Duodenal mucosa (tissue), 2 donors: ENCODE results near the gene KSR2.
A peak's percentile ranks its signal among the peaks of the same experiment; 100 is the strongest.
"Not testable (repeated sequence)": the region's sequence is repeated elsewhere in the genome, so short reads cannot be mapped to it uniquely, and the experiment has no call there.

Experiments used
- H3K27ac ChIP-seq: one replicate; pipeline ENCODE4 v1.7.0; 2013; ENCODE audit warnings: low read depth, low read length
- H3K27me3 ChIP-seq, 2 donors: one replicate each; pipeline ENCODE4 v1.7.0; 2013; ENCODE audit warnings: low read length in 2 of 2, control low read depth in 1 of 2; ENCODE audit not compliant: insufficient read depth in 2 of 2, control insufficient read depth in 1 of 2
- H3K36me3 ChIP-seq, 2 donors: one replicate each; pipeline ENCODE4 v1.7.0; 2013; ENCODE audit warnings: low read length in 2 of 2, control low read depth in 1 of 2; ENCODE audit not compliant: insufficient read depth in 2 of 2, control insufficient read depth in 1 of 2
- H3K4me1 ChIP-seq, 2 donors: one replicate each; pipeline ENCODE4 v1.7.0; 2013; ENCODE audit warnings: low read length in 2 of 2, control low read depth in 1 of 2; ENCODE audit not compliant: insufficient read depth in 2 of 2, control insufficient read depth in 1 of 2
- H3K4me3 ChIP-seq, 2 donors: one replicate each; pipeline ENCODE4 v1.7.0; 2013; ENCODE audit warnings: low read length in 2 of 2, low read depth in 1 of 2
- H3K9ac ChIP-seq, 2 donors: one replicate each; pipeline ENCODE4 v1.7.0; 2013; ENCODE audit warnings: low read length in 2 of 2, low read depth in 1 of 2
- H3K9me3 ChIP-seq, 2 donors: one replicate each; pipeline ENCODE4 v1.7.0; 2013; ENCODE audit warnings: low read length in 2 of 2, control low read depth in 1 of 2; ENCODE audit not compliant: control insufficient read depth in 1 of 2

Gene KSR2

GRCh38 chr12:117968826-117969659 is at the start of gene KSR2:
Gene KSR2, minus strand, starts transcription at chr12:117968990. Its CDS starts 735 bp downstream, at chr12:117968255.
- Histone ChIP-seq H3K27me3 (peaks cover 4 to 10% of the 10 kb centered on the region in 2 donors), H3K9me3 (peaks cover 0 to 5% of the 10 kb centered on the region in 2 donors), H3K4me3 (peak within 1 kb of the TSS; percentile 49 to 58), H3K36me3 (no peaks in the 10 kb centered on the region), H3K4me1 (no peaks in the 10 kb centered on the region), H3K27ac (no peak within 1 kb of the TSS), H3K9ac (no peak within 1 kb of the TSS)

GRCh38 chr12:118017926-118018325 is 49.1 kb upstream of the KSR2 start:
- Histone ChIP-seq H3K27me3 (no peaks in the 10 kb centered on the region), H3K27ac (no peak overlapping the region), H3K9me3 (no peaks in the 10 kb centered on the region), H3K4me1 (peaks cover 0 to 11% of the 10 kb centered on the region in 2 donors), H3K4me3 (no peak overlapping the region), H3K9ac (no peak overlapping the region), H3K36me3 (peaks cover 8 to 25% of the 10 kb centered on the region in 2 donors)

GRCh38 chr12:118016424-118017264 is 47.9 kb upstream of the KSR2 start, which contains the start of gene RFC5:
Gene RFC5, plus strand, starts transcription at chr12:118016703. Its CDS starts 125 bp downstream, at chr12:118016828.
- peak within 1 kb of the TSS; percentile 83 to 91 for H3K9ac ChIP-seq
- H3K27ac ChIP-seq, result no peak within 1 kb of the TSS
- H3K27me3 ChIP-seq, result no peaks in the 10 kb centered on the region
- H3K4me1 ChIP-seq, result peaks cover 0 to 11% of the 10 kb centered on the region in 2 donors
- H3K36me3 ChIP-seq, result peaks cover 5 to 25% of the 10 kb centered on the region in 2 donors
- peak within 1 kb of the TSS; percentile 93 to 94 for H3K4me3 ChIP-seq
- H3K9me3 ChIP-seq, result no peaks in the 10 kb centered on the region

- H3K36me3 ChIP-seq, result peaks cover 5 to 19% of the 10 kb centered on the region in 2 donors
- H3K4me3 ChIP-seq, result peak overlapping the region; percentile 93 to 94
- no peak overlapping the region for H3K27ac ChIP-seq
- no peaks in the 10 kb centered on the region for H3K9me3 ChIP-seq
- H3K4me1 ChIP-seq, result peaks cover 0 to 11% of the 10 kb centered on the region in 2 donors
- no peak overlapping the region for H3K9ac ChIP-seq
- H3K27me3 ChIP-seq, result no peaks in the 10 kb centered on the region
Observed at GRCh38 chr12:118015944-118016343, 47.2 kb upstream of the KSR2 start.

GRCh38 chr12:118015306-118015705 is 46.5 kb upstream of the KSR2 start:
- H3K4me1 ChIP-seq, result peaks cover 0 to 11% of the 10 kb centered on the region in 2 donors
- H3K9me3 ChIP-seq, result no peaks in the 10 kb centered on the region
- H3K4me3 ChIP-seq, result no peak overlapping the region
- H3K9ac ChIP-seq, result no peak overlapping the region
- H3K27me3 ChIP-seq, result no peaks in the 10 kb centered on the region
- peaks cover 4 to 13% of the 10 kb centered on the region in 2 donors for H3K36me3 ChIP-seq
- no peak overlapping the region for H3K27ac ChIP-seq

GRCh38 chr12:118013283-118013682 is 44.5 kb upstream of the KSR2 start:
- Histone ChIP-seq H3K4me3 (no peak overlapping the region), H3K9me3 (no peaks in the 10 kb centered on the region), H3K9ac (no peak overlapping the region), H3K27me3 (no peaks in the 10 kb centered on the region), H3K36me3 (no peaks in the 10 kb centered on the region), H3K4me1 (peaks cover 0 to 11% of the 10 kb centered on the region in 2 donors), H3K27ac (no peak overlapping the region)

- H3K27ac ChIP-seq, result no peak overlapping the region
- no peaks in the 10 kb centered on the region for H3K27me3 ChIP-seq
- H3K9me3 ChIP-seq, result no peaks in the 10 kb centered on the region
- H3K9ac ChIP-seq, result no peak overlapping the region
- no peaks in the 10 kb centered on the region for H3K36me3 ChIP-seq
- no peak overlapping the region for H3K4me3 ChIP-seq
- H3K4me1 ChIP-seq, result peaks cover 0 to 6% of the 10 kb centered on the region in 2 donors
Observed at GRCh38 chr12:118011961-118012360, 43.2 kb upstream of the KSR2 start.

- Histone ChIP-seq H3K36me3 (no peaks in the 10 kb centered on the region), H3K27me3 (no peaks in the 10 kb centered on the region)
Observed at GRCh38 chr12:118011377-118011776, 42.6 kb upstream of the KSR2 start.

GRCh38 chr12:118010903-118011302 is 42.1 kb upstream of the KSR2 start:
- Histone ChIP-seq H3K4me3 (no peak overlapping the region), H3K27me3 (no peaks in the 10 kb centered on the region), H3K9ac (no peak overlapping the region), H3K9me3 (no peaks in the 10 kb centered on the region), H3K27ac (no peak overlapping the region), H3K4me1 (peaks cover 0 to under 1% of the 10 kb centered on the region in 2 donors), H3K36me3 (no peaks in the 10 kb centered on the region)

More at GRCh38 chr12:118011377-118011776, 42.6 kb upstream of the KSR2 start:
- Histone ChIP-seq H3K9ac (no peak overlapping the region), H3K27ac (no peak overlapping the region), H3K4me3 (no peak overlapping the region), H3K9me3 (no peaks in the 10 kb centered on the region), H3K4me1 (peaks cover 0 to 5% of the 10 kb centered on the region in 2 donors)

GRCh38 chr12:117999806-118000205 is 31.0 kb upstream of the KSR2 start:
- H3K4me3 ChIP-seq, H3K4me1 ChIP-seq, H3K9ac ChIP-seq, H3K9me3 ChIP-seq, H3K36me3 ChIP-seq, H3K27me3 ChIP-seq, H3K27ac ChIP-seq: not testable (repeated sequence)
